Fibroblast of skin of right quadriceps (primary cell): ENCODE measurements around the gene CD163L1.
"Not testable (repeated sequence)": the region's sequence is repeated elsewhere in the genome, so short reads cannot be mapped to it uniquely, and the experiment has no call there.

Source experiments
- DNase-seq: peaks from one replicate; pipeline ENCODE4 v3.0.0-alpha.2; 2013

Gene CD163L1

DNA sequence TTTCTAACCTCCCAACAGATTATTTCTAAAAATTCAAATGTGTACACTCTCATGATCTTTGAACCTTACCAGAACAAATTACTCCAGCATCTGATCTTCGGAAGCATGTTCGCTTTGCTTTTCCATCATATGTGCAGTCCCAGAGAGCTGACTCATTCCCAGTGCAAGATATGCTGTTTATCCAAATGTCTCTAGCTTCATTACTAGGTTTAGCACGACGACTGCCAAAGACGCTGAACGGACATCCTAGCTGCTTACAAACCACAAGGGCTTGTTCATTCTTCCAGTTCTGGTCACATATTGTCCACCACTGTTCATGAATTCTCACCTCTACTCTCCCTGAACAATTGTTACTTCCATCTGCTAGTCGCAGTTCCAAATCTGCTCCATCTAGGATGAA, 40.5 kb downstream of the CD163L1 start:
- no peak for DNase-seq

GRCh38 chr12:7399089-7399488, 44.9 kb downstream of the CD163L1 start:
- DNase-seq: no peak

GRCh38 chr12:7396418-7396817, 47.5 kb downstream of the CD163L1 start:
- DNase-seq: no peak

DNA sequence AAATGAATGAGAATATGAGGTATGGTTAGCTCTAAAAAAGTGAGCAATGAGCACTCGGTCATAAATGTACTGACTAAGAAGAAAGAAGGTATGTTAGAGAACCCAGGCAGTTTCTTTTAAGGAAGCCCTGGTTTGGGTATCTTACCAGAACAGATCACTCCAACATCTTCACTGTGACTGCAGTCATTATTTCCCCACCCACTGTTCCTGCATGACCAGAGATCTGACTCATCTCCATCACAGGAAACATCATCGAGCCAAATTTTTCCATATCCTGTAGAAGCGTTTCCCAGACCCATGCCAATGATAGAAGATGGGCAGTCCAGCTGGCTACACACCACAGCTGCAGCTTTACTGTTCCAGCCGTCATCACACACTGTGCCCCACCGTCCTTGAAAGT, 48.0 kb downstream of the CD163L1 start:
- no peak for DNase-seq

DNA sequence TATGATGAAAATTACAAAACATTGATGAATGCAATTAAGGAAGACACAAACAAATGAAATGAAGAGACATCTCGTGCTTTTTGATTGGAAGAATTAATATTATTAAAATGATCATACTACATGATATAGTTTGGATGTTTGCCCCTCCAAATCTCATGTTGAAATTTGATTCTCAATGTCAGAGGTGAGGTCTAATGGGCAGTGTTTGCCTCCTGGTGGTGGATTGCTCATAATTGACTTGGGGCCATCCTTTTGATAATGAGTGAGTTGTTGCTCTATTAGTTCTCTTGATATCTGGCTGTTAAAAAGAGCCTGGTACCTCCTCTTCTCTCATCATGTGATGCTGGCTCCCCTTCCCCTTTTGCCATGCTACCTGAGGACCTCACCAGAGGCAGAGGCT, 56.7 kb downstream of the CD163L1 start:
- DNase-seq: no peak

DNA sequence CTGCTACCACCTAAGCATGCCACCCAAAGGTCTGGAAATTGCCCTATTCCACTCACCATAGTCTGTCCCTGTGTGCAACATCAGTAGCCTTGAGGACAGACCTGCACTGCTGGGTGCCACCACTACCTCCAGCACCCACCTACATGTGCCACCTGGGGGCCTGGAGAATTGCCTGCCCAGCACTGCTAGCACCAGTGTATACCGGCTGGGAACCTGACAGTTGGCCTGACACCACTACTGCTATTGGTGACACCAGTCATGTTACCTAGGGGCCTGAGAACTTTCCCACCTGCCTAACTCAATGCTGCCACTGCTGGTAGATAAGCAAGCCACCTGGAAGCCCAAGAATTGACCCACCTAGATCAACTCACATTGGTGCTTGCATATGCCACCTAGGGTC, 60.8 kb downstream of the CD163L1 start:
- DNase-seq: no peak

DNA sequence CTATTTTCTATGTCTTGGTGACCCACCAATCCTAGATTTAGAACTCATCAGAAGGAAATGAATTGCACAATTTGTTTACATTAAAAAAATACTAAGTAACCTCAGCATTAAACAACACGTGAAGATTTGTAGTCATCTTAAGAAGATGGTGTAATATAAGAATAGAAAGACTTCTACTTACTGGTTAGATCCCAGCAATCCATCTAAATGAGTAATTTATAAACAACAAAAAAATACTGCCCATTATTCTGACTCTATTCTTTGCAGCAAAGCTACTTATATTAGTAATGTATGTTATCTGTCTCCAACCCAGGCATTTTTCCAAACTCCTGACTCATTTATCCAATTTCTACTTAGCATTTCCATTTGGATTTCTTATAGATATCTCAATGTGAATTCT, 67.8 kb downstream of the CD163L1 start:
- DNase-seq: peak; percentile 73

DNA sequence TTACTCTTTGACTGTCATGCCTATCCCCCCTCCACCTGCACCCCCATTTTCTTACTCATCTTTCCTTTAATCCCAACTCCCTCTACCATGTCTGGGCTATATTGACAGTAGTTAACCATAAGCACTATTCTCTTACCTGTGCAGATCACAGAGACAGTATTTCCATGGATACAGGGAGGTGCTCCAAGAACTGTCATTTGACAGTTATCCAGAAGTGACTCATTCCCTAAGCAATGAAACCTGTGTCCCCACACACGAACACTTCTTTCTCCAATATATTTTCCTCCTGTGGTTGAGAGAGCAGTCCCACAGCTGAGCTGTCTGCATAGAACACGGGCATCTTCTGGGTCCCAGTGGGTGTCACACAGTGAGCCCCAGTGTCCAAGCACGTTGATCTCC, 68.8 kb downstream of the CD163L1 start:
- no peak for DNase-seq

GRCh38 chr12:7374423-7375144, 69.4 kb downstream of the CD163L1 start:
- peak; percentile 42 for DNase-seq

- no peak for DNase-seq
Measured at GRCh38 chr12:7373226-7373625, 70.7 kb downstream of the CD163L1 start.

GRCh38 chr12:7369274-7369729, 74.7 kb downstream of the CD163L1 start:
- DNase-seq: peak; percentile 3

GRCh38 chr12:7362734-7363133, 81.2 kb downstream of the CD163L1 start:
- DNase-seq: no peak

- DNase-seq: no peak
Measured at GRCh38 chr12:7361265-7361664, 82.7 kb downstream of the CD163L1 start.

GRCh38 chr12:7354529-7354928, 89.4 kb downstream of the CD163L1 start:
- DNase-seq: no peak

DNA sequence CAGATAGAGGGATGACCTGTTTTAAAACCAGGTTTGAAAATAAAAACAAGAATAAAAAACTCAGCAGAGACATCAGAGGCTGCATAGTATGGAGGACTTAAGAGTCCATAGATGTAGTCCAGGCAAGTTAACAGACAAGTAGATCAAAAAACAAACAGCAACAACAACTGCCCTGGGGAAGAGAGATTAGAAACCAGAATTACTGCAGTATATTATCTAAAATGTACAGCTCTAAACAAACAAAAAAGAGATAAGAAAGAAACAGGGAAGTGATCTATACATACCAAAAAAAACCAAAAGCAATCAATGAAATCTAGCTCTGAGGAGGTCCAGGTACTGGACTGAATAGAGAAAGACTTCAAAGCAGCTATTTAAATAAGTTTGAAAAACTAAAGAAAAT, 91.3 kb downstream of the CD163L1 start:
- DNase-seq: no peak

DNA sequence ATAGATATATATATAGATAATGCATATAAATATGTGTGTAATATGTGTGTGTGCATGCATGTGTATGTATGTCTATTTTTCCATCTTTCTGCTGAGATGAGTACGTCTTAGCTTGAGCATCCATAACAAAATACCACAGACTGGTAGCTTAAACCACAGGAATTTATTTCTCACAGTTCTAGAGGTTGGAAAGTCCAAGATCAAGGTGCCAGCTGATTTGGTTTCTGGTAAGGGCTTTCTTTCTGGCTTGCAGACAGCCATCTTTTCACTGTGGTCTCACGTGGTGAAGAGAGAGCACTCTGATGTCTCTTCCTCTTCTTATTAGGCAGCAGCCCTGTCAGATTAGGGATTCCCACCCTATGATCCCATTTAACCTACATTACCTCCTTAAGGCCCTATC, 92.8 kb downstream of the CD163L1 start:
- DNase-seq: no peak

- no peak for DNase-seq
Measured at GRCh38 chr12:7349418-7349817, 94.5 kb downstream of the CD163L1 start.

DNA sequence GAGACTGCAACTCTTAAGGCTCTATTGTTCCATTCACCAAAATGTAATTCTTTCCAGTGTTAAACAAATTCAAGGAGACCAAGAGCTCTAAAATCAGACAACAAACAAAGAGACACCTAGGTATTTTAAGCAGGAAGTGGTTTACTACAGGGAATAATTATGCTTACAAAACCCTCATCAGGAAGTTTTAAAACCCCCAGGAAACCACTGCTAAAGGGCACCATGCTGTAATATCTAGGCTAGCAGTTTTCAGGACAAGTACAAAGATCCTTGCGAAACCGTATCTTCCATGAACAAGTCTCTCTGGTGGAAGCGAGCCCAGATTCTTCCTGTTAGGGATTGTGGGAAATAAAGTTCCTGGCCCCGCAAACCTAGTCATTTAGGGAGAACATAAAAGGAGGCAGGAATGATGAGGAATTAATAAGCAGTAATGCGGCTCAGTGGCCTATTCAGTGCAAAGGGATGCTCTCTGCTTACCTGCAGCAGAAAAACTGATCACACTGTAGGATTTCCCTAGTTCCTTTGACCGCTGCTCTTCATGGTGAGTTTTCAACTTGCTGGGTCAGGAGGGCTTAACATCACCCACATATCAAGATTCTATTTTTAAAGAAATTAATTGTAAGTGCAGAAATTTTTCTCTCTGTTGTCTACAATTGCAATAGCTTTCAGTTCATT, 97.3 kb downstream of the CD163L1 start:
- no peak for DNase-seq

DNA sequence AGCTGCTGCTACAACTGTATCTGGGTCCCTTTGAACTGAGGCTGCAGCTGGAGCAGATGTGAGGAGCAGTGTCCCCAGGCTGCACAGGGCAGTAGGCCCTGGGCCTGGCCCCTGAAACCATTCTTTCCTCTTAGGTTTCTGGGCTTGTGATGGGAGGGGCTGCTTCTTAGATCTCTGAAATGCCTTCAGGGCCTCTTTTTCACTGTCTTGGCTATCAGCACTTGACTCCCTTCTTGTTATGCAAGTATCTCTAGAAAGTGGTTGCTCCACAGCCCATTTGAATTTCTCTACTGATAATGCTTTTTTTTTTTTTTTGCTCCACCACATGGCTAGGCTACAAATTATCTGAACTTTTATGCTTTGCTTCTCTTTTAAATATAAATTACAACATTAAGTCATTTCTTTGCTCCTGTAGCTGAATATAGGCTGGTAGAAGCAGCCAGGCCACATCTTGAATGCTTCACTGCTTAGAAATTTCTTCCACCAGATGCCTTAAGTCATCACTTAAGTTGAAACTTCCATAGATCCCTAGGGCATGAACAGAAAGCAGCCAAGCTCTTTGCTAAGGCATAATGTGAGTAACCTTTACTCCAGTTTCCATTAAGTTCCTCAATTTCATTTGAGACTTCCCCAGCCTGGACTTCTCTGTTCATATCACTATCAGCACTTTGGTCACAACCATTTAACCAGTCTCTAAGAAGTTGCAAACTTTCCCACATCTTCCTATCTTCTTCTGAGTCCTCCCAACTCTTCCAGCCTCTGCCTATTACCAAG, 98.9 kb downstream of the CD163L1 start:
- DNase-seq: no peak

DNA sequence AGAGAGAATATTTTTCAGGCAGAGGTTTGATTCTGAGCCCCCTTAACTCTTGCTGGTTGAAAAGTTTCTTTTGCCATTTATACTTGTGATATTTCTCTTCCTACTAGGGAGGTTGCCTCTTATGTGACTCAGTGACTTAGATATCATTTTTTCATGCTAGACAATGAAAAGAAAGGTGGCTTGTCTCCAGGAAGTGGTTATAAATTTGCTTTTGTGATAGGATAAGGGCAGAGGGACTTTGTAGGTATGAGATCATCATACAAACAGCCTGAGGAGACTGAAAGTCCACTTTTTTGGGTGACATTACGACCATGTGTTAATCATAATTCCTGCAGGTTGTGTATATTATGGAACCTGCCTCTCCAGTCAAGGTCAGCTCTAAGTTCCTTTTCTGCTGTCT, 104.3 kb downstream of the CD163L1 start:
- no peak for DNase-seq

- not testable (repeated sequence) for DNase-seq
Measured at GRCh38 chr12:7337790-7338189, 106.2 kb downstream of the CD163L1 start.

DNA sequence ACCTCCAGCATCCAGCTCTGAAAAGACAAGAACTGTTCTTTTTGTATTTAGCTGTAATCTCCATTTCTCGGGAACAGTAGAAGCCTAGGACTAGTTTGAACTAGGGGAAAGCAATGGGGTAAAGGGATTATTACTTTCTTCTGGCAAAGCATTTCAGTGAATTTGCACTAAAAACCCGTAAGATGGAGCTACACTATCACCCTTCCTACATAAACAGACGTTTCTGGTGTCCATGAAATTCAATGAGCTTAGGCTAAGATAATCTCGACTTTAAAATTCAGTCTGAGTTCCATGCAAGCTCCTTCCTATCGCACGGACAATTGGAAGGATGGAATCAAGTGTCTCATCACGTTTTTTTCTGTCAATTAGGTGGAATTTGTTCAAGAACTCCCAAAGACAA, 116.0 kb downstream of the CD163L1 start:
- no peak for DNase-seq

- DNase-seq: no peak
Measured at GRCh38 chr12:7324176-7324575, 119.8 kb downstream of the CD163L1 start.

GRCh38 chr12:7322599-7322998, 121.4 kb downstream of the CD163L1 start:
- no peak for DNase-seq
